IMR-90 (cell line): ENCODE results near the gene POC1B. TPM values are rescaled to one million over a fixed set of nuclear protein-coding genes. Genes with fewer than 3 reads are reported as not detected.

Experiments used
- ATAC-seq: fragments of 200-7000 bp; cut with Tn5 transposase; 2 replicates; pipeline ENCODE4 v1.9.1; 2020; ENCODE audit warnings: low read depth, mild to moderate bottlenecking, moderate library complexity
- BruUV-seq: library from RNA; stranded (reverse); fragments of 400-500 nt; replicated peaks from 2 replicates; lab custom pipeline; 2021; lab: Mats Ljungman, UMichigan
- CTCF ChIA-PET: fragments of 300-600 bp; formaldehyde crosslinking; extraction: SDS; loops from one replicate; lab custom pipeline; 2021; ENCODE audit warnings: antibody characterized with exemption; lab: Yijun Ruan, JAX
- POLR2A ChIA-PET: fragments of 300-600 bp; sonication (Branson Sonifier 250); formaldehyde crosslinking; loops from one replicate; lab custom pipeline; 2022; ENCODE audit warnings: antibody characterized with exemption; ENCODE audit not compliant: unreplicated experiment; lab: Charles Lee
- DNase-seq: peaks from one replicate; pipeline ENCODE4 v3.0.0; 2013
- H2AFZ ChIP-seq: replicated peaks from 2 replicates; pipeline ENCODE3; 2013; ENCODE audit warnings: low read length, mild to moderate bottlenecking; ENCODE audit not compliant: poor library complexity
- H2AK5ac ChIP-seq: 2 replicates; pipeline ENCODE4 v1.6.1; 2013; ENCODE audit warnings: low read depth, low read length, inconsistent platforms
- H2AK9ac ChIP-seq: replicated peaks from 2 replicates; pipeline ENCODE3; 2013; ENCODE audit warnings: mild to moderate bottlenecking, low read depth, low read length, moderate library complexity; ENCODE audit not compliant: poor library complexity
- H2BK120ac ChIP-seq: 2 replicates; pipeline ENCODE4 v1.6.1; 2013; ENCODE audit warnings: low read depth, low read length, inconsistent platforms
- H2BK15ac ChIP-seq: 3 replicates; pipeline ENCODE4 v1.6.1; 2013; ENCODE audit warnings: low read depth, low read length, inconsistent platforms
- H2BK20ac ChIP-seq: 2 replicates; pipeline ENCODE4 v1.6.1; 2013; ENCODE audit warnings: low read depth, mild to moderate bottlenecking, inconsistent platforms, low read length, moderate library complexity
- H2BK5ac ChIP-seq: 2 replicates; pipeline ENCODE4 v1.6.1; 2013; ENCODE audit warnings: mild to moderate bottlenecking, low read depth, low read length, inconsistent platforms; ENCODE audit not compliant: poor library complexity, severe bottlenecking
- H3K14ac ChIP-seq: replicated peaks from 2 replicates; pipeline ENCODE4 v1.6.1; 2013; ENCODE audit warnings: low read depth, low read length, inconsistent platforms
- H3K18ac ChIP-seq: 2 replicates; pipeline ENCODE4 v1.6.1; 2013; ENCODE audit warnings: low read depth, low read length, control low read depth
- H3K23ac ChIP-seq: 2 replicates; pipeline ENCODE4 v1.6.1; 2013; ENCODE audit warnings: low read depth, low read length, inconsistent platforms
- H3K27ac ChIP-seq: 2 replicates; pipeline ENCODE4 v1.5.1; 2013; ENCODE audit warnings: mild to moderate bottlenecking, control low read depth, low read length; ENCODE audit not compliant: insufficient read depth
- H3K27me3 ChIP-seq: 2 replicates; pipeline ENCODE4 v1.6.1; 2013; ENCODE audit warnings: low read length; ENCODE audit not compliant: control insufficient read depth, insufficient read depth
- H3K36me3 ChIP-seq: 2 replicates; pipeline ENCODE4 v1.6.1; 2013; ENCODE audit warnings: low read length, mixed read lengths; ENCODE audit not compliant: control insufficient read depth, insufficient read depth
- H3K4ac ChIP-seq: 2 replicates; pipeline ENCODE4 v1.6.1; 2013; ENCODE audit warnings: low read depth, low read length, inconsistent platforms
- H3K4me1 ChIP-seq: 2 replicates; pipeline ENCODE4 v1.6.1; 2013; ENCODE audit warnings: low read length, mixed read lengths; ENCODE audit not compliant: control insufficient read depth, insufficient read depth
- H3K4me2 ChIP-seq: 2 replicates; pipeline ENCODE4 v1.6.1; 2013; ENCODE audit warnings: low read depth, mild to moderate bottlenecking, control low read depth, low read length, moderate library complexity
- H3K4me3 ChIP-seq: 2 replicates; pipeline ENCODE4 v1.5.1; 2013; ENCODE audit warnings: low read depth, mild to moderate bottlenecking, control low read depth, low read length, moderate library complexity; ENCODE audit not compliant: insufficient read depth
- H3K56ac ChIP-seq: 2 replicates; pipeline ENCODE4 v1.6.1; 2013; ENCODE audit warnings: low read length, inconsistent platforms; ENCODE audit not compliant: insufficient read depth; ENCODE audit errors: extremely low read depth
- H3K79me1 ChIP-seq, 2 experiments: 2 replicates each; pipeline ENCODE4 v1.6.1; 2013; ENCODE audit warnings: low read length in 2 of 2, inconsistent platforms in 1 of 2, low read depth in 1 of 2
- H3K9ac ChIP-seq: 2 replicates; pipeline ENCODE4 v1.6.1; 2013; ENCODE audit warnings: low read depth, low read length, control low read depth
- H3K9me1 ChIP-seq: 2 replicates; pipeline ENCODE4 v1.6.1; 2013; ENCODE audit warnings: low read length, inconsistent platforms; ENCODE audit not compliant: insufficient read depth
- H3K9me3 ChIP-seq: 2 replicates; pipeline ENCODE4 v1.6.1; 2013; ENCODE audit warnings: low read length; ENCODE audit not compliant: control insufficient read depth, insufficient read depth
- H4K20me1 ChIP-seq: 2 replicates; pipeline ENCODE4 v1.6.1; 2013; ENCODE audit warnings: low read length, inconsistent platforms; ENCODE audit not compliant: insufficient read depth
- H4K5ac ChIP-seq: 2 replicates; pipeline ENCODE4 v1.6.1; 2013; ENCODE audit warnings: mild to moderate bottlenecking, low read depth, low read length, control low read depth
- H4K8ac ChIP-seq, 2 experiments: 2 replicates each; pipeline ENCODE4 v1.6.1; 2013; ENCODE audit warnings: low read depth in 2 of 2, low read length in 2 of 2, control low read depth in 1 of 2, inconsistent platforms in 1 of 2
- H4K91ac ChIP-seq: 2 replicates; pipeline ENCODE4 v1.6.1; 2013; ENCODE audit warnings: low read depth, low read length, inconsistent platforms; ENCODE audit not compliant: insufficient read depth
- MAZ ChIP-seq: IDR thresholded peaks from 2 replicates; pipeline ENCODE4 v1.6.1; 2012; ENCODE audit warnings: low read depth, mild to moderate bottlenecking, low read length, improper control_type of control experiment, moderate library complexity, borderline replicate concordance
- POLR2A ChIP-seq: IDR thresholded peaks from 2 replicates; pipeline ENCODE4 v1.6.1; 2012; ENCODE audit warnings: mild to moderate bottlenecking, low read depth, low read length
- WGBS, 2 experiments: methylation state at CpG; one replicate each; pipeline versions ENCODE4 v1.1.5 to v1.1.7; 2013; ENCODE audit warnings: missing lambda C conversion rate in 2 of 2; ENCODE audit not compliant: insufficient read length in 1 of 2; ENCODE audit errors: extremely low coverage in 2 of 2; 5-methylcytosine and 5-hydroxymethylcytosine counted together
- dilution Hi-C: fragments of 300-500 bp; cut with HindIII; formaldehyde crosslinking; loops from one replicate; pipeline ENCODE4 v1.14.3; 2018; ENCODE audit warnings: low sequenced_read_pairs; ENCODE audit not compliant: unreplicated experiment
- in situ Hi-C: fragments of 300-500 bp; cut with MboI; formaldehyde crosslinking; loops from 3 replicates; pipeline ENCODE4 v1.14.3; 2019; ENCODE audit warnings: low sequenced_read_pairs, inconsistent platforms, mixed read lengths
- intact Hi-C: fragments of 100-400 bp; cut with micrococcal nuclease; formaldehyde crosslinking; loops from 2 replicates; pipeline ENCODE4 v1.10.0; 2022
- polyA plus RNA-seq, 3 experiments: library from polyadenylated mRNA; depleted of rRNA; stranded (reverse); fragments of >200 nt; gene quantifications; 2 replicates each; pipeline ENCODE4 v1.2.3, GENCODE V29; 2012; ENCODE audit warnings: low replicate concordance in 1 of 3
- total RNA-seq: library from RNA; depleted of rRNA; stranded (reverse); fragments of >200 nt; gene quantifications from 2 replicates; pipeline ENCODE4 v1.2.3, GENCODE V29; 2012

POC1B gene
- total and polyA plus RNA-seq, 2 of the 4 experiments (the other 2 are of a cell fraction): 5.0 to 10.4 TPM

- BruUV-seq: no TSS peak
- in situ Hi-C loops: no loop called here
- H3K14ac ChIP-seq: no peak overlapping the region
- no peak overlapping the region for H3K4me3 ChIP-seq
- no peak overlapping the region for H2BK20ac ChIP-seq
- DNase-seq: no peak
- H3K27ac ChIP-seq: no peak overlapping the region
- no peak overlapping the region for H4K8ac ChIP-seq
- no peak overlapping the region for H2AK5ac ChIP-seq
- H3K56ac ChIP-seq: no peak overlapping the region
- WGBS, 2 experiments: no CpG with 5 or more reads among the region's 3 CpGs
- H3K79me1 ChIP-seq: no peaks in the 10 kb centered on the region
- no peak overlapping the region for H2BK120ac ChIP-seq
- dilution Hi-C loops: no loop called here
- no peaks in the 10 kb centered on the region for H4K20me1 ChIP-seq
- no peak overlapping the region for H4K5ac ChIP-seq
- no peaks in the 10 kb centered on the region for H3K9me1 ChIP-seq
- ChIA-PET CTCF (no interaction called here), POLR2A (interaction anchor here (1.0 kb wide), 1 partner anchor 21 kb away, joined by 3 read pairs; no protein-coding TSS in a partner anchor)
- H2BK15ac ChIP-seq: no peak overlapping the region
- no peak overlapping the region for H3K18ac ChIP-seq
- H3K4ac ChIP-seq: no peak overlapping the region
- H2AFZ ChIP-seq: no peak overlapping the region
- TF ChIP-seq POLR2A: no peak
- no peak for TF ChIP-seq MAZ
- no peaks in the 10 kb centered on the region; the same call in 1 of the 2 replicates for H3K4me1 ChIP-seq
- no peak overlapping the region for H4K91ac ChIP-seq
- no peak overlapping the region for H3K23ac ChIP-seq
- no peak overlapping the region for H2AK9ac ChIP-seq
- intact Hi-C loops: no loop called here
- no peaks in the 10 kb centered on the region for H3K36me3 ChIP-seq
- H3K4me2 ChIP-seq: no peak overlapping the region
- H3K9ac ChIP-seq: no peak overlapping the region
- H2BK5ac ChIP-seq: no peak overlapping the region
- no peak for ATAC-seq
- H3K27me3 ChIP-seq: no peaks in the 10 kb centered on the region
- no peaks in the 10 kb centered on the region for H3K9me3 ChIP-seq
Observed at GRCh38 chr12:89429528-89429927, 96.3 kb downstream of the POC1B start.
